Skin epidermis (tissue), 12 donors: Measurements from ENCODE around the gene ZNF76.

ENCODE experiments used
- H3K27ac ChIP-seq, 21 experiments: fragments of 200-600 bp; sonication (generic) in 11 of 21; one replicate each; pipeline ENCODE4 v1.5.0; 2020; ENCODE audit warnings: mild to moderate bottlenecking in 3 of 21, inconsistent platforms in 2 of 21, moderate library complexity in 2 of 21
- H3K4me3 ChIP-seq, 7 experiments: fragments of 200-600 bp; sonication (generic) in 2 of 7; one replicate each; pipeline ENCODE4 v1.5.0; 2020; ENCODE audit warnings: inconsistent platforms in 2 of 7, mild to moderate bottlenecking in 2 of 7, moderate library complexity in 1 of 7

ZNF76 gene

GRCh38 chr6:35234901-35235300 lies 24.6 kb upstream of the ZNF76 start:
- H3K4me3 ChIP-seq, result no peak overlapping the region
- no peak overlapping the region for H3K27ac ChIP-seq

GRCh38 chr6:35236223-35236622 lies 23.3 kb upstream of the ZNF76 start:
- no peak overlapping the region for H3K4me3 ChIP-seq
- no peak overlapping the region for H3K27ac ChIP-seq

- no peak overlapping the region for H3K4me3 ChIP-seq
- no peak overlapping the region for H3K27ac ChIP-seq
These were observed 22.1 kb upstream of the ZNF76 start for GRCh38 chr6:35237476-35237875.

- H3K27ac ChIP-seq, result no peak overlapping the region
- no peak overlapping the region for H3K4me3 ChIP-seq
These were observed 20.7 kb upstream of the ZNF76 start for GRCh38 chr6:35238843-35239289.

GRCh38 chr6:35239581-35239980 lies 20.0 kb upstream of the ZNF76 start:
- H3K4me3 ChIP-seq, result no peak overlapping the region
- no peak overlapping the region for H3K27ac ChIP-seq

GRCh38 chr6:35240838-35241801 lies 18.4 kb upstream of the ZNF76 start:
- Histone ChIP-seq H3K4me3 (no peak overlapping the region), H3K27ac (peak overlapping the region in 1 of 21 experiments; percentile 1)

- Histone ChIP-seq H3K27ac (no peak overlapping the region), H3K4me3 (no peak overlapping the region)
These were observed 17.0 kb upstream of the ZNF76 start for GRCh38 chr6:35242486-35242885.

GRCh38 chr6:35242906-35243305 lies 16.6 kb upstream of the ZNF76 start:
- no peak overlapping the region for H3K27ac ChIP-seq
- H3K4me3 ChIP-seq, result no peak overlapping the region

GRCh38 chr6:35243386-35243958 lies 16.1 kb upstream of the ZNF76 start:
- no peak overlapping the region for H3K27ac ChIP-seq
- H3K4me3 ChIP-seq, result no peak overlapping the region

- H3K27ac ChIP-seq, result no peak overlapping the region
- H3K4me3 ChIP-seq, result no peak overlapping the region
These were observed 15.0 kb upstream of the ZNF76 start for GRCh38 chr6:35244551-35244950.

- no peak overlapping the region for H3K4me3 ChIP-seq
- H3K27ac ChIP-seq, result no peak overlapping the region
These were observed 11.8 kb upstream of the ZNF76 start for GRCh38 chr6:35247642-35248231.

- Histone ChIP-seq H3K27ac (no peak overlapping the region), H3K4me3 (no peak overlapping the region)
These were observed 11.2 kb upstream of the ZNF76 start for GRCh38 chr6:35248300-35248699.

- H3K4me3 ChIP-seq, result no peak overlapping the region
- no peak overlapping the region for H3K27ac ChIP-seq
These were observed 10.6 kb upstream of the ZNF76 start for GRCh38 chr6:35248965-35249364.

GRCh38 chr6:35251949-35252348 lies 7.6 kb upstream of the ZNF76 start:
- no peak overlapping the region for H3K27ac ChIP-seq
- H3K4me3 ChIP-seq, result no peak overlapping the region

GRCh38 chr6:35253249-35253648 lies 6.3 kb upstream of the ZNF76 start:
- Histone ChIP-seq H3K4me3 (no peak overlapping the region), H3K27ac (no peak overlapping the region)

GRCh38 chr6:35258336-35258735 lies 1.2 kb upstream of the ZNF76 start:
- Histone ChIP-seq H3K27ac (peak overlapping the region in 13 of 21 experiments; percentile 90 to 99 (median 96)), H3K4me3 (peak overlapping the region; percentile 65 to 94 (median 78))

- peak overlapping the region in 20 of 21 experiments; percentile 84 to 99 (median 96) for H3K27ac ChIP-seq
- peak overlapping the region; percentile 65 to 94 (median 78) for H3K4me3 ChIP-seq
These were observed 709 bp upstream of the ZNF76 start for GRCh38 chr6:35258858-35259193.

- Histone ChIP-seq H3K27ac (peak overlapping the region; percentile 84 to 99 (median 97)), H3K4me3 (peak overlapping the region; percentile 65 to 94 (median 78))
These were observed 534 bp downstream of the ZNF76 start for GRCh38 chr6:35259948-35260590.

- Histone ChIP-seq H3K4me3 (peak overlapping the region in 4 of 7 experiments; percentile 75 to 91 (median 81)), H3K27ac (peak overlapping the region in 19 of 21 experiments; percentile 90 to 99 (median 98))
These were observed 1.3 kb downstream of the ZNF76 start for GRCh38 chr6:35260591-35261570.
